Heart left ventricle (tissue), 13 donors: Measurements from ENCODE around the gene PTGIS.

ENCODE experiments used
- POLR2A ChIP-seq, 2 donors: fragments of 450-650 bp; IDR thresholded peaks; one replicate each; pipeline ENCODE4 v1.6.1; 2017; ENCODE audit warnings: antibody characterized with exemption in 2 of 2, mild to moderate bottlenecking in 2 of 2, moderate library complexity in 2 of 2
- TF ChIP-seq, protein P1 (sequence below), 12 donors: fragments of 200-600 bp; sonication (generic) in 4 of 12; IDR thresholded peaks; one replicate each; pipeline versions ENCODE4 v1.5.0 to v1.8.0; 2018 to 2022; ENCODE audit warnings: antibody characterized with exemption in 12 of 12, mild to moderate bottlenecking in 5 of 12
- donor health status: ischemic (EF 13 %, LVEDD 7.1; RV severe dilation, severe dysfunction).
- donor health status: DM: no; HTN: yes; CAD: no.
- donor health status: DM: no; HTN: no; CAD: no.
- donor health status: ischemic (EF 25% LVEDD 6.9; RV normal size, moderate dysfunction).
- donor health status: ischemic (EF 25% LVEDD 5.7; RV mildly dilated, moderate dysfunction).
- donor health status: ischemic (EF 35%, LVEDD 5.7; RV mildly dilated, moderate dysfunction).
- donor health status: nonischemic (EF 11% LVEDD 7.7; RV severe dilation, severe dysfunction).
- donor health status: DM: yes; HTN: yes; CAD: no.
- donor health status: PGD.
- donor health status: ischemic (EF 29% LVEDD 5.4; RV normal size, mild dysfunction).
- donor health status: nonischemic (EF 23%, LVEDD 6.1; RV moderate dilation, normal function).

DNA sequence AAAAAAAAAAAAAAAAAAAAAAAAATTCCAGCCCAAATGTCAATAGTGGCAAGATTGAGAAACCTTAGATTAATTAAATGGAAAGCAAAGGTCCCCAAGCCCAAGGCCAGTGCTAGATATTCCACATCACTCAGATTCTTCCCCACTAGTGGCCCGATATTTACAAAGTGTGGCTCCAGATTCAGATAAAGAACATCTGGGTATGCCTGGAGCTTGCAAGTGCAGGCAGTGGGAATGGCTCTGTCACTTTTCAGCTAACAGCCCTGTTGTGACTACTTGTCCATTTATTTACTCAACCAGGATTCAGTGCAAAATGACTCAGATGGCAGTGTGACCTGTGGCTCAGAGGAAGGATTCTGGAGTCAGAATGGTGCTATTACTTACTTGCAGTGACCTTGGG, 77.2 kb downstream of the PTGIS start:
- TF ChIP-seq, protein P1, sequence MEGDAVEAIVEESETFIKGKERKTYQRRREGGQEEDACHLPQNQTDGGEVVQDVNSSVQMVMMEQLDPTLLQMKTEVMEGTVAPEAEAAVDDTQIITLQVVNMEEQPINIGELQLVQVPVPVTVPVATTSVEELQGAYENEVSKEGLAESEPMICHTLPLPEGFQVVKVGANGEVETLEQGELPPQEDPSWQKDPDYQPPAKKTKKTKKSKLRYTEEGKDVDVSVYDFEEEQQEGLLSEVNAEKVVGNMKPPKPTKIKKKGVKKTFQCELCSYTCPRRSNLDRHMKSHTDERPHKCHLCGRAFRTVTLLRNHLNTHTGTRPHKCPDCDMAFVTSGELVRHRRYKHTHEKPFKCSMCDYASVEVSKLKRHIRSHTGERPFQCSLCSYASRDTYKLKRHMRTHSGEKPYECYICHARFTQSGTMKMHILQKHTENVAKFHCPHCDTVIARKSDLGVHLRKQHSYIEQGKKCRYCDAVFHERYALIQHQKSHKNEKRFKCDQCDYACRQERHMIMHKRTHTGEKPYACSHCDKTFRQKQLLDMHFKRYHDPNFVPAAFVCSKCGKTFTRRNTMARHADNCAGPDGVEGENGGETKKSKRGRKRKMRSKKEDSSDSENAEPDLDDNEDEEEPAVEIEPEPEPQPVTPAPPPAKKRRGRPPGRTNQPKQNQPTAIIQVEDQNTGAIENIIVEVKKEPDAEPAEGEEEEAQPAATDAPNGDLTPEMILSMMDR (IDR thresholded peaks at IDR 0.05), result no peak
- no peak for TF ChIP-seq POLR2A (IDR thresholded peaks at IDR 0.05)
